ENCODE data around the gene YAF2.
"Not testable (repeated sequence)": the region's sequence is repeated elsewhere in the genome, so short reads cannot be mapped to it uniquely, and the experiment has no call there.

DNA sequence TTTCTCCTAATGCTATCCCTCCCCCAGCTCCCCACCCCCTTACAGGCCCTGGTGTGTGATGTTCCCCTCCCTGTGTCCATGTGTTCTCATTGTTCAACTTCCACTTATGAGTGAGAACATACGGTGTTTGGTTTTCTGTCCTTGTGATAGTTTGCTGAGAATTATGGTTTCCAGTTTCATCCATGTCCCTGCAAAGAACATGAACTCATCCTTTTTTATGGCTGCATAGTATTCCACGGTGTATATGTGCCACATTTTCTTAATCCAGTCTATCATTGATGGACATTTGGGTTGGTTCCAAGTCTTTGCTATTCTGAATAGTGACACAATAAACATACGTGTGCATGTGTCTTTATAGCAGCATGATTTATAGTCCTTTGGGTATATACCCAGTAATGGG, 11.0 kb upstream of the YAF2 start:
- TF ChIP-seq POLR2A (IDR thresholded peaks at IDR 0.05) = not testable (repeated sequence)
- TF ChIP-seq, protein P1, sequence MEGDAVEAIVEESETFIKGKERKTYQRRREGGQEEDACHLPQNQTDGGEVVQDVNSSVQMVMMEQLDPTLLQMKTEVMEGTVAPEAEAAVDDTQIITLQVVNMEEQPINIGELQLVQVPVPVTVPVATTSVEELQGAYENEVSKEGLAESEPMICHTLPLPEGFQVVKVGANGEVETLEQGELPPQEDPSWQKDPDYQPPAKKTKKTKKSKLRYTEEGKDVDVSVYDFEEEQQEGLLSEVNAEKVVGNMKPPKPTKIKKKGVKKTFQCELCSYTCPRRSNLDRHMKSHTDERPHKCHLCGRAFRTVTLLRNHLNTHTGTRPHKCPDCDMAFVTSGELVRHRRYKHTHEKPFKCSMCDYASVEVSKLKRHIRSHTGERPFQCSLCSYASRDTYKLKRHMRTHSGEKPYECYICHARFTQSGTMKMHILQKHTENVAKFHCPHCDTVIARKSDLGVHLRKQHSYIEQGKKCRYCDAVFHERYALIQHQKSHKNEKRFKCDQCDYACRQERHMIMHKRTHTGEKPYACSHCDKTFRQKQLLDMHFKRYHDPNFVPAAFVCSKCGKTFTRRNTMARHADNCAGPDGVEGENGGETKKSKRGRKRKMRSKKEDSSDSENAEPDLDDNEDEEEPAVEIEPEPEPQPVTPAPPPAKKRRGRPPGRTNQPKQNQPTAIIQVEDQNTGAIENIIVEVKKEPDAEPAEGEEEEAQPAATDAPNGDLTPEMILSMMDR (IDR thresholded peaks at IDR 0.05) = not testable (repeated sequence)
